HEK293 (cell line): ENCODE data around the gene HHIPL1.

Experiments used
- CTCF ChIP-seq: fragments of 450-650 bp; formaldehyde crosslinking; IDR thresholded peaks from 2 replicates; pipeline ENCODE4 v1.5.1; 2016; ENCODE audit warnings: missing biosample characterization, missing genetic modification characterization
- TRIM28 ChIP-seq: IDR thresholded peaks from 2 replicates; pipeline ENCODE4 v1.6.1; 2011; ENCODE audit warnings: low read length, control low read depth, borderline replicate concordance

GRCh38 chr14:99599393-99599792 lies 45.5 kb upstream of the HHIPL1 start:
- TF ChIP-seq TRIM28 (no peak), CTCF (tag by site-specific recombination) (no peak)
